ENCODE data around the gene SEC61B.

DNA sequence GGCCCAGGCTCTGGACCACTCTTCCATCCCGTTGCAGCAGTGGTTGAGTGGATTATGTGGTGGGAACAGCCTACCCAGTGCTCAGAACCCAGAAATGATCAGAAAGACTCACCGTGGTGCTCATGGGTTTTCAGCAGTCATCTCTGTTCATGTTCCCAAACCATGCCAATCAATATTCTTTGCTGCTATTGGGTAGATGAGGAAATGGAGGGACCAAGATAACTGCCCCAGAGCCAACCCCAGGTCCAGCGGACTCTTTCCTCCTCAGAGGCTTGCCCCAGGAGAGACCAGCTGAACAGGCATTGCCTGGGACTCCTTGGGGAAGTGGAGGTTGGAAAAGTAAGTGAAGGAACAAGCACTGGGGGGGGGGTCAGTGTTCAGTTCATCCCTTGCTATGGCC, 38.5 kb upstream of the SEC61B start:
- TF ChIP-seq, protein P1, sequence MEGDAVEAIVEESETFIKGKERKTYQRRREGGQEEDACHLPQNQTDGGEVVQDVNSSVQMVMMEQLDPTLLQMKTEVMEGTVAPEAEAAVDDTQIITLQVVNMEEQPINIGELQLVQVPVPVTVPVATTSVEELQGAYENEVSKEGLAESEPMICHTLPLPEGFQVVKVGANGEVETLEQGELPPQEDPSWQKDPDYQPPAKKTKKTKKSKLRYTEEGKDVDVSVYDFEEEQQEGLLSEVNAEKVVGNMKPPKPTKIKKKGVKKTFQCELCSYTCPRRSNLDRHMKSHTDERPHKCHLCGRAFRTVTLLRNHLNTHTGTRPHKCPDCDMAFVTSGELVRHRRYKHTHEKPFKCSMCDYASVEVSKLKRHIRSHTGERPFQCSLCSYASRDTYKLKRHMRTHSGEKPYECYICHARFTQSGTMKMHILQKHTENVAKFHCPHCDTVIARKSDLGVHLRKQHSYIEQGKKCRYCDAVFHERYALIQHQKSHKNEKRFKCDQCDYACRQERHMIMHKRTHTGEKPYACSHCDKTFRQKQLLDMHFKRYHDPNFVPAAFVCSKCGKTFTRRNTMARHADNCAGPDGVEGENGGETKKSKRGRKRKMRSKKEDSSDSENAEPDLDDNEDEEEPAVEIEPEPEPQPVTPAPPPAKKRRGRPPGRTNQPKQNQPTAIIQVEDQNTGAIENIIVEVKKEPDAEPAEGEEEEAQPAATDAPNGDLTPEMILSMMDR (conservative IDR thresholded peaks at IDR 0.05), result no peak
- no peak for TF ChIP-seq ZFX (IDR thresholded peaks at IDR 0.05)
